H1 (cell line): ENCODE measurements around the gene DDX31. TPM values are rescaled to one million over a fixed set of nuclear protein-coding genes. Genes with fewer than 3 reads are reported as not detected.

ENCODE experiments used
- CTCF ChIA-PET: fragments of 300-600 bp; sonication (Branson Sonifier 250); formaldehyde crosslinking; loops from one replicate; lab custom pipeline; 2021; ENCODE audit not compliant: partially characterized antibody; lab: Charles Lee
- POLR2A ChIA-PET: fragments of 300-600 bp; sonication (Branson Sonifier 250); formaldehyde crosslinking; loops from one replicate; lab custom pipeline; 2021; ENCODE audit warnings: inconsistent platforms; ENCODE audit not compliant: partially characterized antibody; lab: Charles Lee
- DNase-seq, 2 experiments: peaks; one replicate each; pipeline versions ENCODE4 v3.0.0 to v3.0.0-alpha.2; 2010 to 2022; ENCODE audit warnings: low spot score in 2 of 2, low read depth in 1 of 2, mixed read lengths in 1 of 2
- FAIRE-seq: peaks from 2 replicates; lab custom pipeline; 2011; peaks lifted over from hg19 to GRCh38; lab: Jason Lieb, UNC
- H2AFZ ChIP-seq: 2 replicates; pipeline ENCODE4 v1.8.1; 2012; ENCODE audit warnings: low read length, inconsistent platforms
- H2AK5ac ChIP-seq: 2 replicates; pipeline ENCODE4 v1.6.1; 2013; ENCODE audit warnings: low read depth, low read length
- H2BK120ac ChIP-seq: replicated peaks from 2 replicates; pipeline ENCODE3; 2013; ENCODE audit warnings: low read depth, low read length, inconsistent platforms
- H2BK12ac ChIP-seq: 2 replicates; pipeline ENCODE4 v1.6.1; 2013; ENCODE audit warnings: low read depth, low read length
- H2BK15ac ChIP-seq: 2 replicates; pipeline ENCODE4 v1.6.1; 2013; ENCODE audit warnings: low read length
- H2BK20ac ChIP-seq: 2 replicates; pipeline ENCODE4 v1.6.1; 2013; ENCODE audit warnings: low read length
- H2BK5ac ChIP-seq: 2 replicates; pipeline ENCODE4 v1.6.1; 2013; ENCODE audit warnings: low read depth, low read length
- H3K14ac ChIP-seq: 2 replicates; pipeline ENCODE4 v1.6.1; 2013; ENCODE audit warnings: inconsistent platforms; ENCODE audit not compliant: insufficient read length
- H3K18ac ChIP-seq: 2 replicates; pipeline ENCODE4 v1.6.1; 2013; ENCODE audit warnings: low read length; ENCODE audit errors: extremely low read depth
- H3K23ac ChIP-seq: 2 replicates; pipeline ENCODE4 v1.6.1; 2013; ENCODE audit warnings: inconsistent platforms; ENCODE audit not compliant: insufficient read length
- H3K23me2 ChIP-seq: 2 replicates; pipeline ENCODE4 v1.6.1; 2013; ENCODE audit warnings: low read depth, low read length
- H3K27ac ChIP-seq: 2 replicates; pipeline ENCODE4 v1.6.1; 2011; ENCODE audit warnings: low read depth, low read length, inconsistent platforms
- H3K27me3 ChIP-seq, 4 experiments: replicated peaks in 1 of 4; 1 replicate in 1 of 4; 2 replicates in 3 of 4; pipeline versions ENCODE4 v1.6.1 to v1.8.1; 2011 to 2013; ENCODE audit warnings: low read length in 3 of 4, mild to moderate bottlenecking in 3 of 4, inconsistent platforms in 2 of 4, mixed read lengths in 2 of 4, moderate library complexity in 1 of 4; ENCODE audit not compliant: control insufficient read depth in 3 of 4, insufficient read depth in 3 of 4; ENCODE audit errors: extremely low read depth in 1 of 4
- H3K36me3 ChIP-seq, 4 experiments: 2 replicates each; pipeline versions ENCODE4 v1.6.1 to v1.8.1; 2011 to 2013; ENCODE audit warnings: mild to moderate bottlenecking in 4 of 4, low read length in 3 of 4, moderate library complexity in 2 of 4, control low read depth in 1 of 4, inconsistent platforms in 1 of 4; ENCODE audit not compliant: insufficient read depth in 4 of 4, control insufficient read depth in 2 of 4
- H3K4ac ChIP-seq: replicated peaks from 2 replicates; pipeline ENCODE3; 2013; ENCODE audit warnings: low read length, low read depth, mixed read lengths, inconsistent platforms; ENCODE audit not compliant: insufficient read length
- H3K4me1 ChIP-seq, 4 experiments: replicated peaks in 1 of 4; 1 replicate in 1 of 4; 2 replicates in 3 of 4; pipeline versions ENCODE4 v1.6.1 to v1.8.1; 2011 to 2013; ENCODE audit warnings: low read length in 3 of 4, inconsistent platforms in 2 of 4, mixed read lengths in 1 of 4; ENCODE audit not compliant: insufficient read depth in 4 of 4, control insufficient read depth in 3 of 4
- H3K4me2 ChIP-seq, 2 experiments: 2 replicates each; pipeline versions ENCODE4 v1.6.1 to v1.8.1; 2011 to 2013; ENCODE audit warnings: low read depth in 2 of 2, low read length in 2 of 2, control low read depth in 1 of 2, inconsistent platforms in 1 of 2, mild to moderate bottlenecking in 1 of 2; ENCODE audit not compliant: insufficient read depth in 1 of 2
- H3K4me3 ChIP-seq, 4 experiments: fragments of 200-600, 300-600 bp in 1 of 4; sonication (generic), shearing (Covaris generic), sonication (Bioruptor Twin) in 1 of 4; 2 replicates each; pipeline versions ENCODE4 v1.5.1 to v1.8.1; 2011 to 2016; ENCODE audit warnings: low read length in 4 of 4, low read depth in 3 of 4, control low read depth in 2 of 4, inconsistent platforms in 2 of 4, mild to moderate bottlenecking in 2 of 4, mixed read lengths in 1 of 4, moderate library complexity in 1 of 4; ENCODE audit not compliant: insufficient read depth in 2 of 4; ENCODE audit errors: extremely low read depth in 1 of 4
- H3K56ac ChIP-seq: replicated peaks from 2 replicates; pipeline ENCODE3; 2013; ENCODE audit warnings: low read depth, mild to moderate bottlenecking, mixed read lengths, low read length, inconsistent platforms; ENCODE audit not compliant: insufficient read length
- H3K79me1 ChIP-seq: 2 replicates; pipeline ENCODE4 v1.6.1; 2013; ENCODE audit warnings: low read depth, low read length, control low read depth
- H3K79me2 ChIP-seq, 2 experiments: 2 replicates each; pipeline versions ENCODE4 v1.6.1 to v1.8.1; 2012 to 2013; ENCODE audit warnings: low read length in 2 of 2, mild to moderate bottlenecking in 2 of 2, inconsistent platforms in 1 of 2; ENCODE audit not compliant: insufficient read depth in 2 of 2, control insufficient read depth in 1 of 2
- H3K9ac ChIP-seq, 4 experiments: replicated peaks in 1 of 4; 1 replicate in 1 of 4; 2 replicates in 3 of 4; pipeline versions ENCODE4 v1.6.1 to v1.8.1; 2011 to 2013; ENCODE audit warnings: low read depth in 3 of 4, low read length in 3 of 4, control low read depth in 2 of 4, mild to moderate bottlenecking in 2 of 4, moderate library complexity in 2 of 4, inconsistent platforms in 1 of 4; ENCODE audit errors: extremely low read depth in 1 of 4
- H3K9me3 ChIP-seq, 2 experiments: 2 replicates each; pipeline versions ENCODE4 v1.6.1 to v1.8.1; 2012 to 2013; ENCODE audit warnings: mild to moderate bottlenecking in 2 of 2, moderate library complexity in 2 of 2, control low read depth in 1 of 2, inconsistent platforms in 1 of 2, low read depth in 1 of 2, low read length in 1 of 2, mixed read lengths in 1 of 2; ENCODE audit not compliant: insufficient read depth in 2 of 2
- H4K20me1 ChIP-seq, 2 experiments: replicated peaks in 1 of 2; 2 replicates each; pipeline versions ENCODE3 to v1.8.1; 2011 to 2013; ENCODE audit warnings: inconsistent platforms in 2 of 2, low read length in 2 of 2, mild to moderate bottlenecking in 1 of 2; ENCODE audit not compliant: insufficient read depth in 2 of 2, control insufficient read depth in 1 of 2
- H4K5ac ChIP-seq: 2 replicates; pipeline ENCODE4 v1.6.1; 2013; ENCODE audit warnings: low read length, low read depth, mixed read lengths, inconsistent platforms; ENCODE audit not compliant: insufficient read length
- H4K8ac ChIP-seq: 2 replicates; pipeline ENCODE4 v1.8.0; 2013; ENCODE audit warnings: mild to moderate bottlenecking, moderate library complexity, low read length, inconsistent platforms; ENCODE audit not compliant: insufficient read depth; ENCODE audit errors: extremely low read depth
- H4K91ac ChIP-seq: replicated peaks from 2 replicates; pipeline ENCODE3; 2013; ENCODE audit warnings: low read length, mixed read lengths, inconsistent platforms; ENCODE audit not compliant: insufficient read length
- CBX5 ChIP-seq: fragments of 300-800, 300-1000 bp; sonication (generic); IDR thresholded peaks from 2 replicates; pipeline ENCODE4 v1.7.1; 2016; ENCODE audit warnings: antibody characterized with exemption, low read length, low read depth
- CREB1 ChIP-seq: IDR thresholded peaks from 2 replicates; pipeline ENCODE4 v1.6.1; 2012; ENCODE audit warnings: inconsistent platforms
- E2F6 ChIP-seq: IDR thresholded peaks from 2 replicates; pipeline ENCODE4 v1.6.1; 2012; ENCODE audit warnings: inconsistent platforms
- GABPA ChIP-seq: IDR thresholded peaks from 2 replicates; pipeline ENCODE4 v1.6.1; 2011; ENCODE audit warnings: mild to moderate bottlenecking, low read length, moderate library complexity, borderline replicate concordance; ENCODE audit not compliant: insufficient read depth
- GTF2F1 ChIP-seq: IDR thresholded peaks from 2 replicates; pipeline ENCODE4 v1.6.1; 2012; ENCODE audit warnings: low read depth, low read length, improper control_type of control experiment, borderline replicate concordance
- NANOG ChIP-seq: IDR thresholded peaks from 2 replicates; pipeline ENCODE4 v1.6.1; 2011; ENCODE audit warnings: low read length, low read depth, mild to moderate bottlenecking, inconsistent platforms; ENCODE audit not compliant: insufficient read depth, poor library complexity, severe bottlenecking
- NRF1 ChIP-seq: IDR thresholded peaks from 2 replicates; pipeline ENCODE4 v1.6.1; 2011; ENCODE audit warnings: mild to moderate bottlenecking, low read depth, low read length, improper control_type of control experiment
- POLR2AphosphoS5 ChIP-seq: IDR thresholded peaks from 2 replicates; pipeline ENCODE4 v1.6.1; 2011; ENCODE audit warnings: low read depth, low read length
- RAD21 ChIP-seq, 2 experiments: IDR thresholded peaks in 1 of 2; conservative IDR thresholded peaks in 1 of 2; 2 replicates each; pipeline ENCODE4 v1.6.1; 2011; ENCODE audit warnings: low read depth in 2 of 2, low read length in 2 of 2, improper control_type of control experiment in 1 of 2, inconsistent platforms in 1 of 2, mild to moderate bottlenecking in 1 of 2, moderate library complexity in 1 of 2
- SIN3A ChIP-seq, 2 experiments: IDR thresholded peaks in 1 of 2; conservative IDR thresholded peaks in 1 of 2; 2 replicates each; pipeline ENCODE4 v1.6.1; 2011 to 2012; ENCODE audit warnings: low read length in 2 of 2, improper control_type of control experiment in 1 of 2, low read depth in 1 of 2, mild to moderate bottlenecking in 1 of 2
- SP2 ChIP-seq: IDR thresholded peaks from 2 replicates; pipeline ENCODE4 v1.6.1; 2012; ENCODE audit warnings: mild to moderate bottlenecking, low read length, inconsistent platforms
- TBP ChIP-seq: IDR thresholded peaks from 2 replicates; pipeline ENCODE4 v1.6.1; 2011; ENCODE audit warnings: low read depth, low read length, improper control_type of control experiment
- WGBS, 2 experiments: shearing (Covaris generic) in 1 of 2; methylation state at CpG; one replicate each; pipeline versions ENCODE4 v1.1.6 to v1.1.7; 2013 to 2015; ENCODE audit warnings: low lambda C conversion rate in 2 of 2, mixed read lengths in 2 of 2, inconsistent platforms in 1 of 2, low coverage in 1 of 2, missing lambda C conversion rate in 1 of 2; ENCODE audit not compliant: insufficient replicate concordance in 2 of 2, insufficient coverage in 1 of 2, insufficient read length in 1 of 2; ENCODE audit errors: extremely low coverage in 1 of 2, missing lambda C conversion rate in 1 of 2; 5-methylcytosine and 5-hydroxymethylcytosine counted together
- polyA plus RNA-seq, 7 experiments: library from polyadenylated mRNA; depleted of rRNA in 3 of 7; stranded (reverse) in 5 of 7; unstranded in 2 of 7; fragments of >200 nt in 5 of 7; fragments of 200-250 nt in 2 of 7; gene quantifications; 1 replicate in 5 of 7; 2 replicates in 1 of 7; 4 replicates in 1 of 7; pipeline versions ENCODE4 v1.2.1 to v1.2.3, GENCODE V29; 2011 to 2013; ENCODE audit warnings: missing spikeins in 2 of 7, mixed read lengths in 2 of 7
- total RNA-seq: library from RNA; stranded (reverse); fragmentation: NEBNext Ultra II Directional; extraction: Animal tissue kit (Norgen Biotek cat#: 25700); gene quantifications from 2 replicates; pipeline ENCODE4 v1.2.1, GENCODE V29; 2021

DDX31 gene
- total and polyA plus RNA-seq, 2 of the 8 experiments (the other 6 are each of a cell fraction or from before 2014, with no cell fraction given), result 9.5 to 23.7 TPM

GRCh38 chr9:132634327-132634726 is 35.5 kb downstream of the DDX31 start:
- Histone ChIP-seq H4K5ac (no peak overlapping the region), H3K79me2 (no peaks in the 10 kb centered on the region), H2AFZ (no peak overlapping the region), H2BK5ac (no peak overlapping the region), H3K4me2 (no peak overlapping the region), H3K4me1 (no peaks in the 10 kb centered on the region), H3K4me3 (no peak overlapping the region), H3K4ac (no peak overlapping the region), H3K9me3 (no peaks in the 10 kb centered on the region), H3K36me3 (peaks cover 3 to 19% (median 11%) of the 10 kb centered on the region in 4 experiments; a peak in 7 of 8 replicates), H3K27ac (no peak overlapping the region), H2BK12ac (no peak overlapping the region), H4K8ac (no peak overlapping the region), H4K20me1 (peaks cover 3% of the 10 kb centered on the region in 2 experiments), H4K91ac (no peak overlapping the region), H2BK15ac (no peak overlapping the region), H3K9ac (no peak overlapping the region), H3K23me2 (no peaks in the 10 kb centered on the region), H2BK20ac (no peak overlapping the region), H3K56ac (no peak overlapping the region), H3K14ac (no peak overlapping the region), H3K18ac (no peak overlapping the region), H3K79me1 (no peaks in the 10 kb centered on the region; the same call in 1 of the 2 replicates), H3K27me3 (no peaks in the 10 kb centered on the region), H2BK120ac (no peak overlapping the region), H3K23ac (no peak overlapping the region), H2AK5ac (no peak overlapping the region)
- no peak for FAIRE-seq
- WGBS, 2 experiments, result 90% methylated on average over 3 of the region's 3 CpGs; no CpG with 5 or more reads in 1 of the 2 experiments
- no peak for DNase-seq
- ChIA-PET POLR2A (interaction anchor here (1.3 kb wide), 1 partner anchor 40 kb away, joined by 3 read pairs; no protein-coding TSS in a partner anchor), CTCF (interaction anchor here (2.2 kb wide), 1 partner anchor 10 kb away, joined by 13 read pairs; no protein-coding TSS in a partner anchor)
- no peak for TF ChIP-seq NANOG
- TF ChIP-seq CREB1, result no peak
- TF ChIP-seq E2F6, result no peak
- TF ChIP-seq GABPA, result no peak
- TF ChIP-seq CBX5, result no peak
- TF ChIP-seq RAD21 (IDR thresholded peaks at IDR 0.05 in 1 of 2, conservative IDR thresholded peaks at IDR 0.05 in 1 of 2; ENCODE audit: low read depth in 2 of 2, low read length in 2 of 2), result no peak
- no peak for TF ChIP-seq POLR2AphosphoS5
- no peak for TF ChIP-seq NRF1
- TF ChIP-seq GTF2F1, result no peak
- no peak for TF ChIP-seq SIN3A (conservative IDR thresholded peaks at IDR 0.05 in 1 of 2, IDR thresholded peaks at IDR 0.05 in 1 of 2; ENCODE audit: low read depth in 1 of 2, low read length in 2 of 2)
- TF ChIP-seq TBP, result no peak
- no peak for TF ChIP-seq SP2
